Measurements from ENCODE around the gene RYR1.

- TF ChIP-seq EZH2 (IDR thresholded peaks at IDR 0.05; ENCODE audit: insufficient read depth, poor library complexity, severe bottlenecking) = no peak
- no peak for TF ChIP-seq EZH2phosphoT487 (IDR thresholded peaks at IDR 0.05; ENCODE audit: insufficient read depth, low read depth)
These were observed 32.3 kb upstream of the RYR1 start for GRCh38 chr19:38401148-38401547.

All from GM23248 (cell line).